GM19455 (cell line): Measurements from ENCODE around the gene SERTAD2.

Experiments
- ATAC-seq: cut with Tn5 transposase; IDR thresholded peaks from one replicate; pipeline ENCODE4 v1.9.1; 2021; ENCODE audit not compliant: unreplicated experiment

SERTAD2 gene

DNA sequence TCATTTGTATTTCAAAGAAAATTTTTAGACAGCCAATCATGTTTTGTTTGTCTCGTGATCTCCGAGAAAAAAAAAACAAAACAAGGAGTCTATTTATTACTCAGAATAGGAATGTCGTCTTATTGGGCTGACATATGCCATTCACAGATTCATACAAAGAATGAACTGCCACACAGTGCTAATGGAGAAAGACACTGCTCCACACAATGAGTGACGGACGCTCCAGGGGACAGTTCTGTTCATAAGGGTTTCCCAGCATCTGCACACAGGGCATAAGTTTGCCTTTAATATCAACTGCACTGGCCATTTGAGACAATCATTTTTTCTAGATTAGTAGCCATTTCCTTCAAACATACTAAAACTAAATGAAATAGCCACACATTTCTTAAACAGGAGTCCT lies 3.4 kb downstream of the SERTAD2 start:
- no peak for ATAC-seq

DNA sequence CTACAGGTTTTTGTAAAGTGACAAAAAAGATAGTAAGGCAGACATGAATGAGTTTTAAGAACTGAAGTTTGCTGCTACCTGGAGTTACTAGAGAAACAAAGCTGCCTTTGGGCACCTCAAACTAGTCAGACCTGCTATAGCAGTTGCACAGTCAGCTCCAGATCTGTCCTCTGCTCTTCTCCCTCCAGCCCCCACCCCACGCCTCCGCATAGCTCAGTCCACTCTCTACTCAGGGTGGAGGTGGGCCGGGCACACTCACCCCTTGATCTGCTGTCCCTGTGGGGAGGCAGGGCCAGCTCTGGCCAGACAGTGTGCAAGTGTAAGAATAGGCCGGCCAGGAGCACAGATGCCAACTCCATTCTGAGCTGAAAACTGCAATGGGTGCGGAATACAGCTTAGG lies 4.1 kb downstream of the SERTAD2 start:
- no peak for ATAC-seq

DNA sequence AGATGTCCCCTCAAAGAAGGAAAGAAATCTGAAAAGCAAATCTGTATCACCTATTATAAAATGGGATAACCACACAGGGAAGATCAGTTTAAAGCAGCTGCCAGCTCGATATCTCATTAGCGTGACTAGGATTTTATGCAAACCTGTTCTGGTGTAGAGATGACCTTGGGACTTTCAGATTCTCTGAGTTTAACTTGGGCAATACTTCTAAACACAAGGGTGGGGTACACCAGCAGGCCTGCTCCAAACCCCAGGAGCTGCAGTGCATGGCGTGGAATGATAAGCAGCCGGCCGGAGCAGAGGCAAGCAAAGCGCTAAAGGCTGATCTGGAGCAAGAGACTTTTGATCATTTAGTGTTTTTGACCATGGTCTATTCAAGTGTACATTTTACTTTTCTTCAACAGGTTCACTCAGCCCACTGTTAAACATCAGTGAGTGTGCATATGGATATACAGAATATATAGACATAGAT lies 4.7 kb downstream of the SERTAD2 start:
- no peak for ATAC-seq

DNA sequence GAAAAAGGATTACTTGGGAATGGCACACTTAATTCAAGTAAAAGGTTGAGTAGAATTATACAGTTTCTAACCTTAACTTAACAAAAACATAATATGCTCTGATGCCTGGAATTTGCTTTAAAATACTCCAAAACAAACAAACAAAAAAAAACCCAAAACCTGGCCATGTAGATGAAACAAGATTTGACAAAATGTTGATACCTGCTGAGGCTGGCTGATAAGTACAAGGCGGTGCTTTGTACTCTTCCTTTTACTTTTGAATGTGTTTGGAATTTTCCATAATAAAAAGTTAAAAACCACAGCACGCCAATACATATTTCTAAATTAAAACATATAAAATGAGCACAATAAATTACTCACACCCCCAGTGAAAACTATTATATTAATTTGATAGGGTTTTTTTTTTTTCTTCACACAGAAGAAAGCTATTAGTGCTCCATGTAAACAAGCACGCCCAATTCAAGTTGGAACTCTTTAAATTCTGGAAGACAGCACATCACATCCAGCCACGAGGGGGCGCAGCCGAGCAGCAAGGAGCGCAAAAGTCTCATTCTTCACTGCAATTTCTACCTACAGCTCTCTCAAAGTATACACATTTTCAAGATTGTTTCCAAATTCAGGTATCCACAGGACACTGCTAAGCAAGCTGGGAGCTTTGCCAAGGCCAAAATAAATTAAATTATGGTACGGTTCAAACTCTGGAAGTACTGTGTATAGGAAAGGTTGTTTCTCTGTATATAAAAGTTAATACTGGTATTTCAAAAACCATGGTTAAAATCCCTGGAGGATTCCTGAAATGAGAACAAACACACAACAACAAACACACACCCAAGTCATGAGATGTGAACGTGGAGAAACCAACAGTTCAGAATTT lies 7.5 kb downstream of the SERTAD2 start:
- no peak for ATAC-seq

DNA sequence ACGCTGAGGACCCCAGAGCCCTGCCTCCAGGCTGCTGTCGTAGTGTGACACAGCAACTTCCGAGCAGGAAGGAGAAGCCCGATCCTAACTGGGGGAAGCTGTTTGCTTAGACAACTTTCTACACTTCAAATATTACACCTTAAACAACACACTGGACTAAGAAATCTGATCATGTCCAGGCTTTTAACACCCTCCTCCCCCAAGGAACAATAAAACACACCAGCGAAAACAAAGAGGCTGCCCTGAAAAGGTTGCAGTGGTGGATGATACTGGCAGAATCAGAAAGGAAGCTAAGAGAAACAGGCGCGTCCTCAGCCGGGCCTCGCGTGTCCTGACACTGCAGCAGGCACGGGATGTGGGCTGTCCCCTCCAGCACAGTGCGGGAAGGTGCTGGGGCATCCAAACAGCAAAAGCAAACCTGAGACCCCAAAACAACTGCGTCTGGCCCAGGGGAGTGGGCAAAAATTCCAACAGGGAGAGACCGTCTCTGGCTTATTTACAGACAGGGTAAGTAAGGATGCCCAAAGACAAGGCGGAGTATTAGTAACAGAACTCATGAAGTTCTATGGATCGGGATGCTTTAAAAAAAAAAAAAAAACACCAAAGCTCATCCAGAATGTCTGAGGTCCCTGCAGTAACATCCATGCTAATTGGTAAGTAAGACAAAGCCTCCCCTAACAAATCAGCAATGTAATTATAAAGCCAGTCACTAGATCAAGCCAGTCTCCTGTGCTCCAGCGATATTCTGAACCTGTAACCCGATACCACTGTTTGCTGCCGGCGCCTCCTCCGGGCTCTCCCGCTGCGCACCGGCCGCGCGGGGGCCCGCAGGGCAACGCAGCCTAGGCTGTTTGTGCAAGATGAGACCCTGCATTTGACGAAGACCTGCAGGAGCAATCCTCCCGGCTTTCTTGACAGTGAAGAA lies 9.0 kb downstream of the SERTAD2 start:
- peak; percentile 50 for ATAC-seq

DNA sequence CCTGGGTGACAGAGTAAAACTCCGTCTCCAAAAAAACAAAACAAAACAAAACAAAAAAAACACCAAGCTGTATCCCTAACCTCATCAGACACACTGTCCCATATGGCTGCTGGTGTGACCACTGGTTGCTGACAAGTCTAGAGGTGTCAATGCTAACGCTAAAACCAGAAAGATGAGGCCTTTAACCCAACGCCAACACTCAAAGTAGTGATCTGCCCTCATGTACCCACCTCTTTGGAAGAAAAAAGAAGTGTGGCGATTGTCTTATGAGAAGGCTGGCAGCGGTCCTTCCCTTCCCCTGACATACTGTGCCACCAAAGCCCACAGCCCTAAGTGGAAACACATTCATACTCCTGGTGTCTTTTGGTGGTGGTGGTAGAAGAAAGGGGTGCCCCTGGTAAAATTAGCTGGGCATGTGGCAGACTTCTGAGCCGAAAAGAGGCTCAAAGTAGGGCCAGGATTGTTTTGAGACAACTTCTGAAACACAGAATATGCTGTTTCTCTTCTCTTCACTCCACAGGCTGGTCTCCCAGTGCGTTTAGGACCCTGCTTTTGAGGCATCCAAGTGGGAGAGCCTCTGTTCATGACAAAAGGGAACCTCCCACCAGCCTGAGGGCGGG lies 9.8 kb downstream of the SERTAD2 start:
- no peak for ATAC-seq

DNA sequence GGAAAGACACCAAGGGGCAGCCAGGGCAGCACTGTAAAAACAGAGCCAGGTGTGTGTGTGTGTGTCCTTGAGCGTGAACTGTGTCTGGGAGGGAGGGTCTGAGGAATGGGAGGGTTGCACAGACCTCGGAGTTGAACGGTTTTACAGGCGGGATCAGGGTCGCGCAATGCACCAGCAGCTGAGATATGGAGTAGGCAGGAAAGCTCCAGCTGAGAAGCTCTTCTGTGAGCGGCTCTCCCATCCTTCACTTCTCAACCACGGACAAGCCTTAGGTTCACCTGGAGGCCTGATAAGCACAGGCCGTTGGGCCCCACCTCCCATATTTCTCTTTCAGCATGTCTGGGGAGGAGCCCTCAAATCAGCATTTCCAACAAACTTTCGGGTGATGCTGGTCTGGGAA lies 12.1 kb downstream of the SERTAD2 start:
- no peak for ATAC-seq

DNA sequence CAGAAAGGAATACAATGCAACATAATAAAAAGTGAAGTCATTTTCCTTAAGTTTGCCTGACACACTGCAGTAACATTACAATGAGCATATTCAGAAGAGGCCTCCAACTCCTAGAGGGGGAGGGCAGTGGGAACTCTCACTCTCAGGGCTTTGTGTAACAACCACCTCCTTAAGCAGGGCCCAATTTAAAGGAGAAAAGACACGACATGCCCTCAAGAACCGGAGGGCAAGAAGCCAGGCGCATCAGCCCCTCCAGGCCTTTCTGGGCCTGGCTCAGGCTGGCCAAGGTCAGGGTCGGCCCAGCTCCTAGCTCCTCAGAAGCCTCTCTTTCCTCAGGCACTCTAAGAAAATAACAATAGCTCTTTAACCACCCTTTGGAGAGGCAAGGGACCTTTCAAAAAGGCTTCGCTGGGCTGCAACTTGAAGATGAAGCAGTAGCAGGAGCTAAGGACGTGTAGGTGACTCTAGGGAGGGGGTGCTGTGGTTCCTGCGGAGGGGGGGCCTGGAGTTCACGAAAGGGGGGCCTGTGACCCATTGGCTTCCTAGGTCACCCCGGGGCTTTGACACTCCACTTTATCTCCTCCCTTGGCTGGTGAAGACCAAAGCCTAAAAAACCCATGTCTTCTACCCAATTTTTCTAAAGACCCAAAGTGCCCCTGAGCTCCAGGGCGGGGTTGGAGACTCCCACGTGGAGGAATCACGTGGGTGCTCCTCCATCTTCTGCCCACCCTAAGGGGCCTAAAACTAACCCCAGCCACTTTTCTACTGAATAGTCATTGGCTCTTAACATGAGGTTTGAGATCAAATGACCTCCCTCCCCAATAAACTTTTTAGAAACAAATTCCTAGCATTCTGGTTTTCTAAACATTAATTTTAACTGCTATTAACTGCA lies 13.3 kb downstream of the SERTAD2 start:
- no peak for ATAC-seq

DNA sequence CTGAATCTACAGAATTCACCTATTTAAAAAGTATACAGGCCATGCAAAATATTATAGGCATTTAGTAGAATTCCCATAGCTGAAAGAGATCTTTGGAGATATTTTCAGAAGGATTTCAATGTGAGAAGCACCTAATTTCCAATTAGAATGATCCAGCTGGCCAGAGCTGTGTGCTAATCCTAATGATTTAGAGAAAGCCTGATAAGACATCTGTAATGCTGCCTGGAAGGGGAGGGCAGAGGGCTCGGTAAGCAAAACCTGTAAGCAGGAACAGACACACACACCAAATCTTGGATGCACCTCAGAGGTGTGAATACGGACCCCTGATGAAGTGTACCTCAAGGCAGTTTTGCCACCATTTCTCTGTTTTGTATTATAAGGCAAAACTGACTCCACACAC lies 14.0 kb downstream of the SERTAD2 start:
- no peak for ATAC-seq

DNA sequence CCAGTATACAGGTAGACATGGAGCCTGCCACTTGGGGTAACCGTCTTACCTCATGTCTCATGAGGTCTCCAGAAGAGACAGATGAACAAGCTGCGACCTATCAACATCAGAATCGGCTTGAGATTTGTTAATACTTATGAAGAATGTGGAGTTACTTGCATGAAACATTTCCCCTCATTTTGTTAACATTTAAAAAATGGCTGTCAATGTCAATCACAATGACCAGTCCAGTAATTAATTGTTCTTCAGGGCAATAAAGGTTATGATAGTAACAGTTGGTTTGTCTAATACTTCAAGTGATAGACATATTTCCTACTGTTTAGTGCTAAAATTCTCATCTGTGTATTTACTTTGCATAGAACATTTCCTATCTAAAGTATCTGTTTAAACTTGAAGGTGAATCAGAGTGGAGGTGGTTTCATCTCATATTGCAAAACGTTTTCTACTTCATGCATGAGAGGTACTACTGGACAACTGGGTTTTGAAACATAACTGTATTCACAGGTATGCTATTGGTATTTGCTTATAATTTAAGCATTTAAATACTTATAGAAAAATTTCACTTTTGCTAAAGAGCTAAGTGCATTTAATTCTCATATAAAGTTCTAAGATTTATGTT lies 15.1 kb downstream of the SERTAD2 start:
- no peak for ATAC-seq

DNA sequence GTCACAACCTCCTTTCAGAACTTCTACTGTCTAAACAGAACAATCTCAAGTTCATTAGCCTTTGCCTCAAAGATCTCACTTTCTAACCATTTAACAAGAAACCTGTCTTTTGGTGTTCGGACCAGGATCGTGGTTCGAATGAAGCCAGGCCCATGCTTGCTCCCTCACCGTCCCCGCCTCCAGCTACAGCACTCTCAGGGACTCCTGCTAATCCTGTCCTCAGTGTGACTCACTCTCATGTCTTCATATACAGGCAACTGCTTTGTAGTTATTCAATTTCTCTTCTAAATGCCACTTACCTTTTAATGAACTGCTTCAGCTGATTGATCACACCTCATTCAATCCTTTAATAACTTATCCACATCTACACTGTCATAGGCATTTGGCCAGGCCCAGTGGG lies 15.8 kb downstream of the SERTAD2 start:
- ATAC-seq = no peak

DNA sequence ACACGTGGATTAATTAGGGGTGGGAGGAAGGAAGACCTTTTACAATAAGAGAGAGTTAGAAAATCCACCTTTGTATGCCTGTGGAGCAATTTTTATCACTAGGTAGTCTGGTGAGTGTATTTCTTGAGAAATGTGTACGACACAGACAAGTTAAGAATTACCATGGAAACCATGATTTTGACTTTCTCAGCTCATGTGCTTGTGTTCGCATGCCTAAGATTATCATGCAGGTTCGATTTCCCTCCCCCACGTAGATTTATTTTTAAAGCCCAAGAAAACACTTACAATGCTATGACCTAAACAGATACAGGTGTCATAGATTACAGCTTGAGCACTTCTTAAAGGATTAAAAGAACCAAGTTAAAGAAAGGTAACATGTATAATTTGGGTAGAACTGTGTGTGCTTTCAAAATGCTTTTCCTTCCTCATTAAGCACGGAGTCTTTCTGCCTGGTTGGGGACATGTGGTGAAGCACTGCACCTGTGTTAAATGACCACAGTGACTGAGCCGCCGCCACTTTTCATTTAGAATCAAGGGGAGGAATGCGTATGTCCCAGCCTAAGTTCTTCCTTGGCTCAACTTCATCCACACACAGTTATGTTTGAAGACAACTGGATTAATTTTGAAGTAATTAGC lies 16.6 kb downstream of the SERTAD2 start:
- peak; percentile 44 for ATAC-seq

DNA sequence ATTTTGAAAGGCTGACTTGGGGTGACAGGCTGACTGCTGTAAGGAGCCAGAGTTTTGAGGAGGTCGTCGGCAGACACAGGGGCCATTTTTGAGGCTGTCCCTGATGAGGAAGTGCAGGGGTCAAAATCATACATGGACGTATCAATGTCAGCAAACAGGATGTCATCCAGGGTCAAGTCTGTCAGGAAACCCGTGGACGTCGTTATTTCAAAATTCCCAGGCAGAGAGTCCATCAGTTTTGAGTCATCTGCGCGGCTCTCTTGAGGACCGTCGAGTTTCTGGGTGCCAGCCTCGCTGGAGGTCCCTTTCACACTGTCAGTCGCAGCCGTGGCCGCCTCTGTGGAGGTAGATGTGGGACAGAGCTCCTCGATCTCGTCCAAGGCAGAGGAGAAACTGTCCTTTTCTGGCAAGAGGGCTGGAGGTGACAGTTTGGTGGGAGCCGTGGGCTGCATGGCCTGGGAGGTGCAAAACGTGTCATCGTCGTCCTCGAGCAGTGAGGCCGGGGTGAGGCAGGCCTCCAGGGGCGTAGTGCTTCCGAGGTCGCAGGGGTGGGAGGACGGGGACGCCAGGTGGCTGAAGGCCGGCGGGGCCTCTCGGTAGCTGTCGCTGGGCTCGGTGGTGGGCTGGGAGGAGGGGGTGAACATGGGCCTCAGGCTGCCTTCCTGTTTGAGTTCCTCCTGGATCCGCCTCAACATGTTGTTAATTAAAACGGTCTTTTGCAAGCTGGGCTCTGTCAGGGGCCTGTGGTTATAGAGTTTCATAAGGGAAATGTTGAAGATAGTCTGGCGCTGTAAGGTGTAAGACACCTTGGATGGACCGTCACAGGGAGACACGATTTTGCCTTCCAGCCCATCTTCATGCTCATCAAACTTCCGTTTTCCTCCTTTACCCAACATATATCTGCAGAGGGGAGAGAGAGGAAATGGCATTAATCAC lies 17.5 kb downstream of the SERTAD2 start:
- peak; percentile 67 for ATAC-seq

DNA sequence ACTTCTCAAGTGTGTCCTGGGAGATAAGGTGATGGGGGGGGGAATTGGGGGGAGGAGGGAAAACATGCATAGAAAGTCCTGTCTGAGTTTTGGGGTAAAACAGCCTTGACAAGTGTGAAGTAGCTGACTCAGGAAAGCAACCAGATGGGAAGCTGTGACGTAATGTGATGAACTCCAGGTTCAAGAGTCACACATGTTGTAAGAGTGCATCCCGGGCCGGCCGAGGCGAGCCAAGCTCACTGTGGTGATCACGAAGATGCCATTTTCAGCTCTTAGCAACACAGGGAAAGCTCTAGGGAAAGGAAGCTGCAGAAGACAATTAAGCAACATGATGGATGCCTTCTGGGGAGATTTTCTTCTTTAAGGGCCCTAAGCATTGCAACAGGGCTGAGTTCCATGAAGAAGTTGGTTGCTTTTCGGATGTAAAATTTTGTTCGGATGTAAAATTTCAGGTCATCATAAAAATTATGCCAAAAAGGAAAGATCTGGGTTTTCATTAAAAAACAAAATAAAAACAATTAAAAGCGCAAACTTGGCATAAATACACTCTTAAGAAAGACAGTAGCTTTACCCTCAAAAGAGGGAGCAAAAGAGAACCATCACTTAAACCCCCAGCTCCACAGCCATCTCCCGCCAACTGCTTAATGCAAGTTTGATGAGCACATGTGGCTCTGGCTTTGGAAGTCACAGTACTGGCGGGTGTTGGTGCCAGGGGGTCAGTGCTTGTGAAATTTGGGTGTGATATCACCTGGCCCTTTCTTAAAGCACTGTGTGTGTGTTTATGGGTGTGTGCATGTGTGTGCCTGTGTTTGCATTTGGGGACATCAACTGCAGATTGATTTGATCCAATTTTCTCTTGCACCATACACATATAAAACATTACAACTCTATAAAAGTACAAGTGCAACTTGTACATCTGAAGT lies 19.1 kb downstream of the SERTAD2 start:
- no peak for ATAC-seq

DNA sequence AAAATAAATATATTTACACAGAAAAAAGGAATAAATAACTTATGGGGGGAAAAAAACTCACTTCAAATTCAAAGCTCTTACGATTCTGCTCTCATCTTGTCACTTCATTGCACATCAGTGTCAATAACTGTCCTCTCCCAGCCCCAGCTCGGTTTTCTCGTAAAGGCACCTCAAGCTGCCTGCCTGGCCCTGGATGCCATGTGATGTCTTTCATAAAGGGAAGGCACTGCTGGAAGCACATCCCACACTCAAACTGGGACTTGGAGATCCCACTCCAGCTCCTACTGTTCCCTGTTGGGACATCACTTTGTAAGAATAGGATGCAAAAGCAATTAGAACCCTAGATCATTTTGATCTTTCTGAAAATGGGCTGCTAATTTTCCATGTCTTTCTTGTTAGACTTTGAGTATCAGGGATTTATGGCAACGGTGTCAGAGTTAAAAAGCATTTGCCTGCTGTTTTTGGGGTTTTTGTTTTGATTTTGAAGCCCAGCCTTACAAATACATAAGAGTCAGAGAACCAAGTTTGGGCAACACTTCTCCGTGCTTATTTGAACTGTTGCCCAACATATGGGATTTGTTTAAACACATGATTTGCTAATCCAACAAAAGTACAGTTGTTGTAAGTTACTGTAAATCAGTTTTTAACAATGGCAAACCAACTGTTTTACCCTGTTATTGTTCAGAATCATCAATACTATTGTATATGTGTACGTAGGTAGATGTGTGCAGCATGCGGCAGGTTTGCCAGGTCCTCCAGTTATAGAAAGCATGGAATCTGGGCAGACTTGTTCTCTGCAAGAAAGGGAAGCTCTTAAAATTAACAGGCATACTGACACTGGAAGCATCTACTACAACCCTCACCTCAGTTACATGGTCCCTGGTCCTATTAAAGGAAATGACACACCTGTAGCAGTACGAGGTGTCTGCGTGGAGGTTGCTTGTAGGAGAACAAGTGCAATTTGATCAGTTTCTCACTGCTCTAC lies 20.6 kb downstream of the SERTAD2 start:
- no peak for ATAC-seq

DNA sequence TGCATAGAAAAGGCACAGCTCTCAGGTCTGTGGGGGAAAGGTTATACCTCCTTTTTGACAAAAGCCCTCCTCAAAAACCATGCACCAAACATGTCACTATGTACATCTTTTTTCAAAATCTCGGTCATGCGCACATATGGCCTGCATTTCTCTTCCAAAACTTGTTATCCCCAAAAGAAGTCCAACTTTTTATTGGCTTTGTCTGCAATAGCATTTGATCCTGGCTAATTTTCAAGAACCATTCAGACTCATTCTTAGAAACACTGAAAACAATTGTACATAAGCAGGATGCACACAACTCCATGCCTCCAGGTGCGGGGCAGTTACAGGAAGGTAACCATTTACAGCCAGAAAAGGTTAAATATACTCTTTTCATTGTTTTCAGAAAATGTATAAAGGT lies 21.9 kb downstream of the SERTAD2 start:
- no peak for ATAC-seq
